SK-N-SH treated with all-trans-retinoic acid at 6 μM for 48 hours (cell line): Measurements from ENCODE around the gene CST7.

Experiments
- ATAC-seq: fragments of 200-7000 bp; cut with Tn5 transposase; 3 replicates; pipeline ENCODE4 v1.9.1; 2020; ENCODE audit warnings: mild to moderate bottlenecking, moderate library complexity
- ARNTL ChIP-seq: fragments of 450-650 bp; formaldehyde crosslinking; IDR thresholded peaks from 2 replicates; pipeline ENCODE4 v1.5.0; 2020; ENCODE audit warnings: low read depth, mild to moderate bottlenecking, moderate library complexity, borderline replicate concordance
- BACH2 ChIP-seq: fragments of 250-450 bp; sonication (Bioruptor Pico); IDR thresholded peaks from 2 replicates; pipeline ENCODE4 v1.9.0; 2021; ENCODE audit warnings: mild to moderate bottlenecking, borderline replicate concordance
- CSDC2 ChIP-seq: fragments of 250-450 bp; sonication (Bioruptor Pico); IDR thresholded peaks from 2 replicates; pipeline ENCODE4 v1.5.0; 2020; ENCODE audit warnings: mild to moderate bottlenecking, moderate library complexity
- CSRNP3 ChIP-seq: fragments of 250-450 bp; sonication (Bioruptor Pico); IDR thresholded peaks from 2 replicates; pipeline ENCODE4 v1.5.1; 2021; ENCODE audit warnings: mild to moderate bottlenecking, moderate library complexity
- ESRRG ChIP-seq: fragments of 250-450 bp; sonication (Bioruptor Pico); IDR thresholded peaks from 2 replicates; pipeline ENCODE4 v1.6.1; 2021; ENCODE audit warnings: mild to moderate bottlenecking
- GLIS3 ChIP-seq: fragments of 250-450 bp; sonication (Bioruptor Pico); IDR thresholded peaks from 2 replicates; pipeline ENCODE4 v1.5.0; 2020; ENCODE audit warnings: mild to moderate bottlenecking, moderate library complexity
- ISL1 ChIP-seq: fragments of 250-450 bp; sonication (Bioruptor Pico); IDR thresholded peaks from 2 replicates; pipeline ENCODE4 v2.1.2; 2022; ENCODE audit warnings: mild to moderate bottlenecking, moderate library complexity
- OSR1 ChIP-seq: fragments of 250-450 bp; sonication (Bioruptor Pico); IDR thresholded peaks from 2 replicates; pipeline ENCODE4 v1.8.0; 2022; ENCODE audit warnings: moderate library complexity, mild to moderate bottlenecking, inconsistent platforms
- PPARA ChIP-seq: fragments of 250-450 bp; sonication (Bioruptor Pico); IDR thresholded peaks from 2 replicates; pipeline ENCODE4 v1.5.0; 2020; ENCODE audit warnings: mild to moderate bottlenecking, borderline replicate concordance
- SNAI2 ChIP-seq: fragments of 250-450 bp; sonication (Bioruptor Pico); IDR thresholded peaks from 2 replicates; pipeline ENCODE4 v1.5.0; 2020; ENCODE audit warnings: mild to moderate bottlenecking, moderate library complexity
- TCF4 ChIP-seq: fragments of 250-450 bp; sonication (Bioruptor Pico); IDR thresholded peaks from 2 replicates; pipeline ENCODE4 v1.8.0; 2021; ENCODE audit warnings: mild to moderate bottlenecking, moderate library complexity, borderline replicate concordance
- TOX ChIP-seq: fragments of 250-450 bp; sonication (Bioruptor Pico); IDR thresholded peaks from 2 replicates; pipeline ENCODE4 v1.8.0; 2021; ENCODE audit warnings: mild to moderate bottlenecking, moderate library complexity, borderline replicate concordance
- TSHZ2 ChIP-seq: fragments of 250-450 bp; sonication (Bioruptor Pico); IDR thresholded peaks from 2 replicates; pipeline ENCODE4 v1.5.0; 2020; ENCODE audit warnings: mild to moderate bottlenecking, moderate library complexity
- ZC3H10 ChIP-seq: fragments of 250-450 bp; sonication (Bioruptor Pico); IDR thresholded peaks from 2 replicates; pipeline ENCODE4 v1.5.1; 2021; ENCODE audit warnings: mild to moderate bottlenecking, moderate library complexity
- ZFP3 ChIP-seq: fragments of 250-450 bp; sonication (Bioruptor Pico); IDR thresholded peaks from 2 replicates; pipeline ENCODE4 v1.5.0; 2020; ENCODE audit warnings: mild to moderate bottlenecking, moderate library complexity
- ZFP30 ChIP-seq: fragments of 450-650 bp; formaldehyde crosslinking; IDR thresholded peaks from 2 replicates; pipeline ENCODE4 v1.5.0; 2022; ENCODE audit warnings: mild to moderate bottlenecking, moderate library complexity
- ZNF565 ChIP-seq: fragments of 450-650 bp; formaldehyde crosslinking; conservative IDR thresholded peaks from 2 replicates; pipeline ENCODE4 v1.5.0; 2020; ENCODE audit warnings: low read depth, mild to moderate bottlenecking, moderate library complexity
- ZNF70 ChIP-seq: fragments of 450-650 bp; formaldehyde crosslinking; IDR thresholded peaks from 2 replicates; pipeline ENCODE4 v1.5.0; 2020; ENCODE audit warnings: mild to moderate bottlenecking, moderate library complexity
- ZNF8 ChIP-seq: fragments of 450-650 bp; formaldehyde crosslinking; IDR thresholded peaks from 2 replicates; pipeline ENCODE4 v1.5.0; 2020; ENCODE audit warnings: mild to moderate bottlenecking, moderate library complexity
- TF ChIP-seq, protein P1 (sequence below): fragments of 250-450 bp; sonication (Bioruptor Pico); IDR thresholded peaks from 2 replicates; pipeline ENCODE4 v1.8.0; 2021; ENCODE audit warnings: low read depth, mild to moderate bottlenecking, moderate library complexity, borderline replicate concordance
- TF ChIP-seq, protein P2 (sequence below): fragments of 250-450 bp; sonication (Bioruptor Pico); IDR thresholded peaks from 2 replicates; pipeline ENCODE4 v1.5.1; 2020; ENCODE audit warnings: low read depth, mild to moderate bottlenecking, moderate library complexity

CST7 gene

GRCh38 chr20:24954151-24954550, 5.1 kb downstream of the CST7 start:
- TF ChIP-seq BACH2 (CRISPR knock-in tag): no peak
- TF ChIP-seq ZC3H10 (CRISPR knock-in tag): no peak
- TF ChIP-seq GLIS3 (CRISPR knock-in tag): no peak
- no peak for TF ChIP-seq ESRRG (CRISPR knock-in tag)
- no peak for TF ChIP-seq ZNF8 (CRISPR knock-in tag)
- no peak for TF ChIP-seq PPARA (CRISPR knock-in tag)
- TF ChIP-seq ISL1 (CRISPR knock-in tag): no peak
- no peak for TF ChIP-seq ARNTL
- TF ChIP-seq ZNF70 (CRISPR knock-in tag): no peak
- TF ChIP-seq TOX (CRISPR knock-in tag): no peak
- TF ChIP-seq, protein P1, sequence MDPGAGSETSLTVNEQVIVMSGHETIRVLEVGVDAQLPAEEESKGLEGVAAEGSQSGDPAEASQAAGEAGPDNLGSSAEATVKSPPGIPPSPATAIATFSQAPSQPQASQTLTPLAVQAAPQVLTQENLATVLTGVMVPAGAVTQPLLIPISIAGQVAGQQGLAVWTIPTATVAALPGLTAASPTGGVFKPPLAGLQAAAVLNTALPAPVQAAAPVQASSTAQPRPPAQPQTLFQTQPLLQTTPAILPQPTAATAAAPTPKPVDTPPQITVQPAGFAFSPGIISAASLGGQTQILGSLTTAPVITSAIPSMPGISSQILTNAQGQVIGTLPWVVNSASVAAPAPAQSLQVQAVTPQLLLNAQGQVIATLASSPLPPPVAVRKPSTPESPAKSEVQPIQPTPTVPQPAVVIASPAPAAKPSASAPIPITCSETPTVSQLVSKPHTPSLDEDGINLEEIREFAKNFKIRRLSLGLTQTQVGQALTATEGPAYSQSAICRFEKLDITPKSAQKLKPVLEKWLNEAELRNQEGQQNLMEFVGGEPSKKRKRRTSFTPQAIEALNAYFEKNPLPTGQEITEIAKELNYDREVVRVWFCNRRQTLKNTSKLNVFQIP (CRISPR knock-in tag): no peak
- TF ChIP-seq OSR1: no peak
- no peak for TF ChIP-seq TCF4
- no peak for TF ChIP-seq ZNF565 (CRISPR knock-in tag)
- TF ChIP-seq ZFP30 (CRISPR knock-in tag): no peak
- TF ChIP-seq ZFP3 (CRISPR knock-in tag): no peak
- no peak for TF ChIP-seq TSHZ2 (CRISPR knock-in tag)
- TF ChIP-seq CSDC2 (CRISPR knock-in tag): no peak
- no peak for ATAC-seq

DNA sequence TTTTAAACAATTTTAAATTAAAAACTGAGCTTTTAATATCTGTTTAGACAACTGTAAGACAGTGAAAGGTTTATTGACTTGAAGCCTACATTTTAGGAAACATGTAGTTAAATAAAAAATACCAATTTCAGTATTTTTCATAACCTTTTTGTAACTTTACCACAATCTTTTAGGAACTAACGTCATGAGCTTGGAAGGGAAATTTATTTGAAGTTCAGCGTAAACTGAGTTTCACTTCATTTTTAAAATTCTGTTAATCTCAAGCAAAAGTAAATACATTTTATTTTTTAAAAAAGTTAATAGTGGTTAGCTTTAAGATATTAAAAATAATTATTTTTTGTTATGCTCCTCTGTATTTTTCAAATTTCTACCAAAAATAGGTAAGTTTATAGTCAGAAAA, 5.5 kb downstream of the CST7 start:
- TF ChIP-seq ZNF8 (CRISPR knock-in tag): no peak
- TF ChIP-seq CSDC2 (CRISPR knock-in tag): no peak
- no peak for TF ChIP-seq ZC3H10 (CRISPR knock-in tag)
- TF ChIP-seq ZNF70 (CRISPR knock-in tag): no peak
- TF ChIP-seq TCF4: no peak
- no peak for TF ChIP-seq ZNF565 (CRISPR knock-in tag)
- TF ChIP-seq, protein P2, sequence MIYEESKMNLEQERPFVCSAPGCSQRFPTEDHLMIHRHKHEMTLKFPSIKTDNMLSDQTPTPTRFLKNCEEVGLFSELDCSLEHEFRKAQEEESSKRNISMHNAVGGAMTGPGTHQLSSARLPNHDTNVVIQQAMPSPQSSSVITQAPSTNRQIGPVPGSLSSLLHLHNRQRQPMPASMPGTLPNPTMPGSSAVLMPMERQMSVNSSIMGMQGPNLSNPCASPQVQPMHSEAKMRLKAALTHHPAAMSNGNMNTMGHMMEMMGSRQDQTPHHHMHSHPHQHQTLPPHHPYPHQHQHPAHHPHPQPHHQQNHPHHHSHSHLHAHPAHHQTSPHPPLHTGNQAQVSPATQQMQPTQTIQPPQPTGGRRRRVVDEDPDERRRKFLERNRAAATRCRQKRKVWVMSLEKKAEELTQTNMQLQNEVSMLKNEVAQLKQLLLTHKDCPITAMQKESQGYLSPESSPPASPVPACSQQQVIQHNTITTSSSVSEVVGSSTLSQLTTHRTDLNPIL (CRISPR knock-in tag): no peak
- no peak for TF ChIP-seq ESRRG (CRISPR knock-in tag)
- TF ChIP-seq TSHZ2 (CRISPR knock-in tag): no peak
- TF ChIP-seq, protein P1 (CRISPR knock-in tag): no peak
- TF ChIP-seq SNAI2 (CRISPR knock-in tag): no peak
- no peak for TF ChIP-seq TOX (CRISPR knock-in tag)
- no peak for ATAC-seq

DNA sequence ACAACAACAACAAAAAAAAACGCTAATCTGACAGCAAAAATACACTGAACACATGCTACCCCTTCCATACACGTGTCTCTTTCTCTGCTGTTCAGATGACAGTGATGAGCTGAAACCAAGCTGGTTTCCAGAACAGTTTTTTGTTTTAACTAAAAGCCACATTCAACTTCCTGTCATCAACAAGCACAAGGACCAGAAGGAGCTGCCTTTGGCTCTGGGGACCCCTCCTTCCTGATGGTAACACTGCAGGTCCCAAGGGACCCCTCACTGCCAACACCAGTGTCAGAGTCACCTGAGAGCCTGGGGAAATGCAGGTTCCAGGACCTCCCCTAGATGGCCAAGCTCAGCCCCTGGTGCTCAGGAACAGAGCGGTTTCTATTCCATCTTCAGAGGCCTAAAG, 6.0 kb downstream of the CST7 start:
- ATAC-seq: no peak
- TF ChIP-seq GLIS3 (CRISPR knock-in tag) (no peak), ZFP3 (CRISPR knock-in tag) (no peak), PPARA (CRISPR knock-in tag) (no peak), TSHZ2 (CRISPR knock-in tag) (no peak), OSR1 (no peak), SNAI2 (CRISPR knock-in tag) (no peak), CSRNP3 (CRISPR knock-in tag) (no peak)
- TF ChIP-seq, protein P2 (CRISPR knock-in tag): no peak
